ENCODE measurements around the gene HSD17B12.
"Not testable (repeated sequence)": the region's sequence is repeated elsewhere in the genome, so short reads cannot be mapped to it uniquely, and the experiment has no call there.

Gene HSD17B12

DNA sequence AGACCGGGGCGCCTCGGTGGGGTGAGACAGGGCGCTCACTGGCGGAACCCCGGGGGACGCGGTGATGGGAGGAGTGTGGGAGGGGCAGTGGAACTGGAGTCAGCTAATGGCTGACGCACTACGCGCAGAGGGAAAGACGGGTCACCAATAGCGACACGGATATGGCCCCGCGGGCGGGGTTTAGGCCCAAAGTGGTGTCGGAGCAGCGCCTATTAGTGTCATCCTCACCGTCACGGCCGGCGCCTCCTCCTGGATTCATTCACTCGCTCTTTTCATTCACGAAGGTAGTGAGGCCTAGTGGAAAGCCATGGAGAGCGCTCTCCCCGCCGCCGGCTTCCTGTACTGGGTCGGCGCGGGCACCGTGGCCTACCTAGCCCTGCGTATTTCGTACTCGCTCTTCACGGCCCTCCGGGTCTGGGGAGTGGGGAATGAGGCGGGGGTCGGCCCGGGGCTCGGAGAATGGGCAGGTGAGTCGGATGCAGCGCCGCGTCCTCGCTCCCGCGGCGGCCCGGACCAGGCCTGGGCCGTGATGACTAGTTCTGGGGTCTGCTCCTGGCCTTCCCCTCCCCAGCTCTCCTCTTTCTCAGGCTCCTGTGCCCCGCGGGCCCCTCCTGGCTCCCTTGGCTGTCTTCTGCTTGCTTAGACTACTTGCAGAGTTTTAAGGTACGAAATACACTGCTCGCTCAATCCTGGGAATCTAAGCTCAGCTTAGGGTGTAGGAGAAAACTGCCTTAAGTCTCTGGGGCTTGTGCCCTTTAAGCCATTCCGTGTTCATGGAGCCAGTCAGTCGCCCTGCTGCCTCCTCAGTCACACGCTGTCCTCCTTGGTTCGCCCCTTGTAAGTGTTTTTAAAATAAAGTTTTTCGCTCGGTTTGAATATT lies at the start of gene HSD17B12:
TSS of gene HSD17B12 (plus strand) at position 218 of the 880 bp plus-strand sequence. CDS start at position 308, 90 bp downstream.
- DNase-seq, result peak; percentile 99

DNA sequence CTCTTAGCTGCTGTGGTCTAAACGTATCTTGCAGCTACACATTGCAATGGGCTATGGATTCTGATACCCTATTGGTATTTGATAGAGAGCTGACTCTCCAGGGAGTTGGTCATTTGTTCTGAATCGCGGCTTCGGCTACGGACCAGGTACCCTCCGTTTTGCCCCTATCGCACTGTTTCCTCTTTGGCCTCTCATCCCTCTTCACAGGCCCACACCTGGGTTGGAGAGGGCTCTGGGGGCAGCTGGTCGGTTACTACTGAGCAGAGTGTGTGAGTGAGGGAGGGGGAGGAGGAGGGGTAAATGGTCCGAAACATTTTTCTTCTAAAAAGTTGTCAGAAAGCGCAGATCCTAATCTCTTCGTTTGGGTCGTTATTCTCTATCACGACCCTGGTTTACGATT lies 48.8 kb upstream of the HSD17B12 start:
- DNase-seq, result no peak

DNA sequence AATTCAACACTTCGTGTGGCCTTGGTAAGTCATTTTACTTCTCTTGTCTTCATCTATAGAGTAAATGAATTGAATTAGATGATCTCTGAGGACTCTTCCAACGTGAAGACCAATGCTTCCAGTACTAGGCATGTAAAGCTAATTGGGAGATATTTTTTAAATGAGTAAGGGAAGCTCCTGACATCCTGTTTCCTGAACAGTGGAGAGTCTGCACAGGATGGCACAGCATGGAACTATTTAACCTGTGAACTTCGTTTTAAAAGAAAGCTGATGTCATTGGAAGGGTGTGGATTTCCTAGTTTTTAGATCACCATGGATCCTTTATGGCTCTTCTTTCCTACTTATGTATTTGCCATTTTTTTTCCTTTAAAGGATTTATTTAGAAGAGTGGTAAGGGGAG lies 48.4 kb upstream of the HSD17B12 start:
- DNase-seq, result no peak

DNA sequence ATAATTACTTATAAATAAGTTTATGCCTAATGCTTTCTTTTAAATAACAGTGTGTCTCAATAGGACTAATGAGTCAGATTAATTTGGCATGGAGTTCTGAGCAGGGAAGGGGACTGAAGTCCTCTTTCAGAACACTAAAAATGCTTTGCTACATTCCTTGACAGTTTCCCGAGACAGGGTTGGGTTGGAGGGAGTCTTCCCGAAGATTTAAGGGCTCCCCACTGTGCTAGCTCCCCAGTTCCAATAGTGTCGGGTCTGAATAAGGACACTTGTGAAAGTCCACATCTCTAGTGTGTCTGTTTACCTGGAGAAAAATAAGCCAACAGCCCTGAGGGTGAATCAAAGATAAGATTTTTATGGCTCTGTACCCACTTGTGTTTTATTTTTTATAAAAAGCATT lies 41.8 kb upstream of the HSD17B12 start:
- DNase-seq, result no peak

DNA sequence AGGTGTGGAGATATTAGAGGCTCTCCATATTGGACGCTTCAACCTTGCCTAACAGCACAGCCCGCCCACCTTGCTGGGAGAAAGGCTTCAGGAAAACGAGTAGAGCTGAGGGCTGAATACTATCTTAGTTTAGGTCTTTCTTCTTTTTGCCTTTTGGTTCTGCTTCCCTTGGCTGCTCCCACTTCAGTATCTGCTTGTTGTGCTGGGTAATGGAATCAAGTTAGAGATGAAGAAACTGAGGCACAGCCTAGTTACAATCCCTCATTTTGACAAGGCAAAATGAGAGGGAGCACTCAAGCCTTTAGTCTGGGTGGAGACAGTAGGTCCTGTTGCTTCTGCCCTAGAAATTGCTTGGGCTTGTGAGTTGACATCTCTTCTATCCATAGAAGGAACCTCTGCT lies 41.3 kb upstream of the HSD17B12 start:
- DNase-seq, result no peak

DNA sequence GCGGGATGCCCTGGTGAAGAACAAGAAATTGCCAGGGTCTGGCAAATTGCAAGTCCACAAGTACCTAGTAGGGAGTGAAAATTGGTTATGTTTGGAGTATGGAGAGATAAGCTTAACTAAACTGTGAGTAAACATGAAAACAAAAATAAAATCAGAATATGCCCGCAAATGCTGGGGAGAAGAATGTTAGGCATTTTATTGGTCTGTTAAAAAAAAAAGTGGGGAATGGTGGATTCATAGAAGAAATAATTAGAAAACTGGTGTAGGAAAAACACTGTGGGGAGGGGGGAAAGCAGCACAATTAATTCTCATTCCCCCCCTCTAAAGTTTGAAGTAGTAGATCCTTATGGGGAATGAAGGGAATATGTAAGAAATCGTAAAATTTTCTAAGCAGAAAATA lies 40.6 kb upstream of the HSD17B12 start:
- no peak for DNase-seq

DNA sequence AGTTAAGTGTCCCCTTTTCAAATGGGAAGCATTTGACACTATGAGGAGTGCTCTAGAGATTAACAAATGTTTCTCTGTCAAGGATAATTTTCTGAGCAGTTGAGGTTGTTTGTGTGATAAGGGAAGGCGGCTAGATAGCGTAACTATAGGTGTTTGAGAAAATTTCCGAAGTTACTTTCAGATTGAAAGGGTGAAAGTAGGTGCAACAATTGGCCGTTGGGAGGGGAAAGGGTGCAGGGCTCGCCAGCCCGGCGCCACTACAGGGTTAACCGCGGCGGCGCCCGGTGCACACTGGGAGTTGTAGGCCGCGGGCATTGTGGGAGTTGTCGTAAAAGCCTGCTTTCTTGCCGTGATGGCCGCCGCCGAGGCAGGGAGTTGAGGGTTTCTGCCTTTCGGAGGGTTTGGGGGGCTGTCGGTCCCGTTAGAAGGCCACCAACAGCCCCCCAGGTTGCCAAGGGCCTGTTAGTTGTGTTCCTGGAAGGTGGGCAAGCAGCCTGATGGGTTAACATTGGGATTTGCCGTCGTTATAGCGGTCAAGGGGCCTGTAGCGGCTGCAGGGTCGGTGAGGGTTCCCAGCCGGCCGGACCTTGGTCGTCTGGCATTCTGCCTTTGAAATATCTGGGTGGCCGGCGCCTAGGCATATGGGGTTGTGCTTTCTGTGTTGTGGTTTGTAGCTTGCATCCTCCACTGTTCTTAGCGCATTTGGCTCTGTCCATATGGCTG lies 36.5 kb upstream of the HSD17B12 start:
- peak; percentile 71 for DNase-seq

DNA sequence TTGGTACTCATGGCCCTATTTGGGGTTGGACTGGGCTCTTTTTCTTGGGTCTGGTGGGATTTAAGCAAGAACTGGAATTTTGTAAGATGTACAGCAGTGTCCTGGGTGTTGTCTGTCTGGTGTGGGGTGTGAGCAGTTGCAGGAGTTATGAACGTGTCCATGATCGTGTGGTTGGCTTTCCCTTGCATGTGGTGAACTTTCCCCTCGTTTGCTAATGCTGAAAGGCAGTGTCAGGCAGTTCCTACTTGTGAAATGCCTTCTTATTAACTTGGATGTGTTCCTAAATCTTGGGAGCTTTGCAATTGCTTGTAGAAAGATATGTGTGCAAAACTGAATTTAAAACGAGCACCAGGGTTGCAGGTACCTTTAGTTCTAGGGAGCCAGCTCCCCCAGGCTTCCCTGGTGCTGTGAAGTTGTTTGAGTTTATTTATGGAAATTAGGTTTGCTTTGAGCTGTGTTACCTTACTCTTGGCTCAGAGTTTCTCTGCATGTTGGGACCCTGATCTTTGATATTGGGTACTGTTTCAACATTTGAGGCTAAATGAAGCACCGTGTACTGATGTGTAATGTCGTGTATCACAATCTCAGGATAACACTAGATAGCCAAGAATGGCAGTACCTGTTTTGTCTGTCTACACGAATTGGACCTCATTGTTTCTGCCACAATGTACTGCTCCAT lies 35.8 kb upstream of the HSD17B12 start:
- no peak for DNase-seq

DNA sequence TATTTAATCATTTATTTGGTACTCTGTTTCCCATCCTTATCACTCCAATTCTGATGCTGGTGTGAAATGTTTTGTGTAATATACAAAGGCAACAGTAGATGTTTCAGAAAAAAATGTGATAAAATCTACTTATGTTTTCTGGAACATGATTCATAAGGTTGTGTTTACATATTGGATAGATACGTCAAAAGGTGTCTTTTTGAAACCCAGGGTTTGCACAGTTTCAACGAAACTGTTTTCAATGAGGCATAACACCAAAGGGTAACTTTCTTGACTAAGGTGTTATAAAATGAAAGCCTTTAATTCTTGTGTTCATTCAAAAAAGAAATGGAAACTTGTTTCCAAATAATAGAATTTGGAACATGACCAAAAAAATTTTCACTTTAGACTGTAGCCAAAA lies 33.8 kb upstream of the HSD17B12 start:
- DNase-seq, result no peak

DNA sequence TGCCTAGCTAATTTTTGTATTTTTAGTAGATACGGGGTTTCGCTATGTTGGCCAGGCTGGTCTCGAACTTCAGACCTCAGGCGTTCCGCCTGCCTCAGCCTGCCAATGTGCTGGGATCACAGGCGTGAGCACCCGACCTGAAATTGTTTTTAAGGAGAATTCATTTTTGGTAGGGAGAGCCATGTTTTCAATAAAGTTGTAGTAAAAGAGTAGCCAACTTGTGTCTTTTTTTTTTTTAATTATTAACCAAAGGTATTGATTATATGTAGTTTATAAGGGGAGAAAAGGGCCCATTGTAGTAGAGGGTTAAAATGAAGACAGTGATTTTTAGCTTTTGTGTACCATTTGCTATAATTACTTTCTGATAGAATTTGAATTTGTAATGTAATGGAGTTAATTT lies 31.6 kb upstream of the HSD17B12 start:
- no peak for DNase-seq

DNA sequence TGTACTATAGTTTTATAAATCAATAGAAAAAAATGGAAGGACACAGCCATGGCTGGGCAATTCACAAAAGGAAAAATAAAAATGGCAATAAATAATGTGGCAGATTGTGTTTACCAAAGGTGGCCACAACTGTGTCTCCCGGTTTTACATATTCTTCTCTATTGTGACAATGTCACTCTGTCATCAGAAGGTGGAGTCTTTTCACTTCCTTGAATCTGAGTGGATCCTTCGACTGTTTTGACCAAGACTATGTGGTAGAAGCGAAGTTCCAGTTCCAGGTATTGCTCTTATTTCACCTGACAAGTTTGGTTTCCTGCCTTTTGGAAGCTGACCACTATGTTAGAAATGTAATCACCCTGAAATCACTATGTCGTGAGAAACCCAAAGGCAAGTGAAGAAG lies 31.0 kb upstream of the HSD17B12 start:
- DNase-seq, result no peak

DNA sequence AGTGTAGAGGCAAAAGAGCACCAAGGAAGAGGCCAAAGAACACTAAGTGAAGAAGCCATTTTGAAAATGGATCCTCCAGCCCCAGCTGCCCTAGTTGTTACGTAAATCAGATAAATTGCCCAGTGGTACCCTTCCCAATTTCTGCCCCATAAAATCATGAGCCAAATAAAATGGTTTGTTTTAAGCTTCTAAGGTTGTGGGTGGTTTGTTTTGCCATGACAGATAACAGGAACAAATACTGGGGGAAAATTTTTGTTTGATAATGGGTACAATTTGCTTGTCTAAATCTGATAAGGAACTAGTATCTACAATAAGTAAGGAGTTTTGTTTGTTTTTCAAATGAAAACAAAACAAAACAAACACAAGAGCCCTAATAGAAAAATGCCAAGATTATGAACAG lies 30.6 kb upstream of the HSD17B12 start:
- DNase-seq, result no peak

DNA sequence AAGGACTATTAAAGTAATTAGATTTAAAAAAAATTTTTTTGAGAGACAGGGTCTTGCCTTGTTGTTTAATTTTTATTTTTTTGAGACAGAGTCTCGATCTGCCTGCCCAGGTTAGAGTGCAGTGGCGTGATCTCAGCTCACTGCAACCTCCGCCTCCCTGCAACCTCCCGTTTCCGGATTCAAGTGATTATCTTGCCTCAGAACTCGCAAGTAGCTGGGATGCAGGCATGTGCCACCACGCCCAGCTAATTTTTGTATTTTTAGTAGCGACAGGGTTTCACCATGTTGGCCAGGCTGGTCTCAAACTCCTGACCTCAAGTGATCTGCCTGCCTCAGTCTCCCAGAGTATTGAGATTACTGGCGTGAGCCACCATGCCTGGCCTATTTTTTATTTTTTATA lies 17.5 kb upstream of the HSD17B12 start:
- not testable (repeated sequence) for DNase-seq

DNA sequence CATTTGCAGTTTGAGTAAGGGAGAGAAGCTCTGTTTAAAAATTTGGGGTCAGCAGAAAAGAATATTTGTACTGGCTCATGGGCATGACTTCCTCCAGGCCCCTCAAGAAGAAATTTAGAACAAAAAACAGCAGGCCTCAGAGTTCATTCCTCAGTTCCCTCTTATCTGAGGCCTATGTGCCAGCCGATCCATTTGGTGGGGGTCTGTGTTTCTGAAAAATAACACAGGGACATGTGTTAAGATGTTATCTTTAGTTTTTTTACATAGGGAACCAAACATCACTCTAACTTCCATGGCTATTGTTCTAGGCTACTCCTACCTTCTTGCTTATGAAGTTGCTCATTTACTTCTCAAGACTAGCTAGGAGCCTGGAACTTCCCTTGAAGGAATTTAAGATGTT lies 16.2 kb upstream of the HSD17B12 start:
- DNase-seq, result no peak

DNA sequence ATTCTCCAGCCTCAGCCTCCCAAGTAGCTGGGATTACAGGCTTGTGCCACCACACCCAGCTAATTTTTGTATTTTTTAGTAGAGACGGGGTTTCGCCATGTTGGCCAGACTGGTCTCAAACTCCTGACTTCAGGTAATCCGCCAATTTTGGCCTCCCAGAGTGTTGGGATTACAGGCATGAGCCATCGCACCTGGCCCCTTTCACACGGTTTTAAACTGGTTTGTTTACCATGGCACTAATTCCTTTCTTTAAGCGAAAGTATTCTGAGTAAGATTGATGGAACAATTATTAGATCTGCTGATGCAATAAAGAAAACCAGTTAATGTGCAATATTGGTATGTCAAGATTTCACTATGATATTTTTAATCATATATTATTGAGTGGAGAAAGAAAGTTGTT lies 9.3 kb upstream of the HSD17B12 start:
- DNase-seq, result not testable (repeated sequence)

DNA sequence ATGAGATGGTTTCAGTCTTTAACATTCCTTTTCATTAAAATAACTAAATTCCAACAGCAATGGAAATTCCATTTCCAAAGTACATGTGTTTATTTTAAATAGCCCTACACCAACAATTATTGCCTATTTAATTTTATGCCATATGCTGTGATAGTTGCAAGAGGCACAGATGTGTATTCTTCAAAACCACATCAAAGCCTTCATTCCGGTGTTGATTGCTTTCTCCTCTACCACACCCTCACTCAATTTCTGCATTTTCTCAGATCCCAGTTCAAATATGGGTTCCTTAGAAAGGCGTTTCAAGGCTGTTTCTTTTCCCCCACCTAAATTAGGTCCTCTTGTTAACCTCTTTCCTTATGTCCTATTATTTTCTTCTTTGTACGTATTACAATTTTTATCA lies 6.0 kb upstream of the HSD17B12 start:
- DNase-seq, result no peak

DNA sequence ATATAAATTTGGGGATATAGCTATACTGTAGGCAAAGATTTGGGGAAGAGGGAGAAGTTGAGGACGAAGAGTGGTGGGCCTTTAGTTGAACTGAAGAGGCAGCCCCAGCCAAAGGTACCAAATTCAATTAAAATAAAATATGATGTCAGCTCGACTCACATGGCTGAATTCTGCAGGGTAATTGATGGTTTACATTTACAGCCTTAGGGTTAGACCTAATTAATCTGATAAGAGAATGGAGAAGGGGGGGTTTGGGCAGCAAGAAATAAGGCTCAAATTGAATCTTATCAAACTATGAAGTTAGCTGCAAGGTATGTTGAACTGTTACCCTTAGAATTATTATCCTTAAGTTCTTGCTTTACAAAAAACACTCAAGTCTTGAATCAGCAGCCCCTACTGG lies 3.6 kb upstream of the HSD17B12 start:
- DNase-seq, result no peak

DNA sequence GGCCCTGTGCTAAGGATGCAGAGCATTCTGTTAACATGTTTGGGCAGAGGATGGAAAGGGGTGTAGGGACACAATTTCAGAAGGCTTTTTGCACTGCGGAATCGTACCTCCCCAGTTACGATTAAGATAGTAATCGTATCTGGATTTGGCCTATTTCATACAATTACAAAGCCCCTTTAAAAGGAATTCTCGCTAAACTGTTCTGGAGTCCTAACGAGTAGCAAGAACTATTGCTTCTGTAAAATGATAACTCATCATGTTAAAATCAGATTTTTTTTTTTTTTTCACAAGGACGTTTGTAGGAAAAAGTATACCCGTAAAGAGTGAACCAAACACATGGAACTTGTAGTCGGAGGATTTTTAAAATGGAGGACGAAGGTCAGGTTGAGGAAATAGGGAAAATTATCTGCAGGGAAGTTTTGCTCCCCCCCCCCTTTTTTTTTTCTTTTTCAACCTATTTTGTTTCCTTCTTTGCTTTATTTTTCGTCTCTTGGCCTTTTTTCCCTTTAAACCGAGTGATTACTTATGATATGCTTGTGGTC lies 934 bp downstream of the HSD17B12 start:
- DNase-seq, result no peak

DNA sequence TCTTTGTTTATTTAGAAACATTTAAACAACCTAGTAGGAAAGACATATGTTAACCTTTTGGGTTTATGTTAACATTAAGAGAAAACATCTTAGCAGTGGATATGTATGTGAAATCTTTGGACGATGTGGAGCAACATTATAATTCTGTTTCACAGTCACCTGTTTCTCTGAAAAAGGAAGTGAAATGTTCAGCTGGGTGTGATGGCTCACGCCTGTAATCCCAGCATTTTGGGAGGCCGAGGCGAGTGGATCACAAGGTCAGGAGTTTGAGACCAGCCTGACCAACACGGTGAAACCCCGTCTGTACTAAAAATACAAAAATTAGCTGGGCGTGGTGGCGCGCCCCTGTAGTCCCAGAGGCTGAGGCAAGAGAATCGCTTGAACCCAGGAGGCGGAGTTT lies 1.5 kb downstream of the HSD17B12 start:
- not testable (repeated sequence) for DNase-seq

DNA sequence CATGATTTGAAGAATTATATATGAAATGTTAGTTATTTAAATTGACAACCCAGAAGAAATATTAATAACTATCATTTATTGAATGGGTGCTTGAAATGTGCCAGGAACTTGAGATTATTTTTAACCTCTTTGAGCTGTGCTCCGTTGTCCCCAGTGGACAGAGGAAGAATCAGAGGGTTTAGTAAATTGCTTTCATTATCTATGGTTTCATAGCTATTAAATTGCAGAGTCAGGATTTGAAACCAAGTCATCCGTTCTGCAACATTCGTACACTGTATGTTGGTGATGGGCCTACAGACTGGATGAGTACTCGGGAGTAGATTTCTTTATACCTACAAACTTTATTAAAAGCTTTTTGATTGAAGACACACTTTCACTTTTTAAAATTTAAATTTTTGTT lies 4.9 kb downstream of the HSD17B12 start:
- DNase-seq, result no peak

DNA sequence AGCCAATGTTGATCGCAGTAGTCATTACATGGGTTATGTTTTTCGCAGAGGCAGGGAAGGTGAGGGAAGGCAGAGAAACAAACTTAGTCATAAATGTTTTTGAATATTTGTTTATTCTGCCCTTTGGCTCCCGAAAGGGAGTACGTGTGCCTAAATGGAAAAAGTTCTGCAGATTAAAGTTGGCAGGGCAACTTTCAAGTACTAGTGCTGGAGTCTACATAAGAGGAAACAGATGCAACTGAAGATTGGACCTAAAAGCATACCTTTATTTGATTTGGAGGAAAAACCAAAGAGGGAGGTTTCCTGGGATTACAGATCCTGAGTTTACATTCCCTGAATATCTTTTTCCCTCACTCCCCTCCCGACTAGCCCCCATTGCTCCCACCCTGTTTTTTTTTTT lies 5.7 kb downstream of the HSD17B12 start:
- no peak for DNase-seq

DNA sequence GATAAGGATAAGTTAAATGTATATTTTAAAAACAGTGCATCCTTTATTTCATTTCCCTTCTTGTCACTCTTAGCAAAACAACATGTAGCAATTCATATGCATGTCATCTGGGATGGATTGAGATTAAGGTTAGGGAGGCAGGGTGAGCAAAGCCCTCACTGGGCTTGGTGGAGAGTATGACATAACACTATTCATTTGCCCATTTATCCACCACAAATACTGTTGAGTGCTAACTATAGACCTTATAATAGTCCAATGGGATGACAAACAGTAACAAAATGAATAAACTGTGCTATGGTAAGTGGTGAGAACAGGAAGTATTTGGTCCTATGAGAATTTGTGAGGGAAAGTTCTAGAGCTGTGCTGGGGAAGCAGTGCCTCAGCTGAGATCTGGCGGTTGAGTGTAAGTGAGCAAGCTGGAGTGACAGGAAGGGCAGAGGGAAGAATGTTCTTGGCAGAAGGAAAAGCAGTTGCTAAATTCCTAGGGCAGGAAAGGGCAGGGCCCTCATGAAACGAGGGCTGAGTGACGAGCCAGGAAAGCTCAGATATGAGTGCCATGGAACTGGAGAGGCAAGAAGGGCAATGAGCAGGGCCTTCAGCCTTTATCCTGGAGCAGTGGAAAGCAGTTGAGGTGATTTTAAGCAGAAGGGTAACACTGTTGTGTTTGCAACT lies 6.7 kb downstream of the HSD17B12 start:
- no peak for DNase-seq

DNA sequence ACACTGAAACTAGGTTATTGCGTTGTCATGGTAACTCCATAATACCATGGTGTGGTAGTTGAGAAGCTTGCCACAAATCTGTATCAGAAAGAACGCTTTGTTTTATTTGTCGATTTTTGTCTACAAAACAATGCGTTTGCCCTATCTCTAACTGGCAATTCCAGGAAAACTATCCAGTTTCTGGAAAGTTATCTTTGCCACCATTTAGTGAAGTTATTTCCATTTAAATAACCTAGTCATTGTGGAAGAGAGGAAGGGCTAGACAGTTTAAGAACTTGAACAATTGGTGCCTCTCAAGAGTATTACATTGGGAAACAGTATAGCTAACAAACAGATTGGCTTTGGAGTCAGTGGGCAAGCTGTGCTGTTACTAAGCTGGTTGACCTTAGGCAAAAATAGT lies 7.9 kb downstream of the HSD17B12 start:
- DNase-seq, result no peak
